Osteoblast (primary cell): ENCODE data around the gene AP4E1. TPM values are rescaled to one million over a fixed set of nuclear protein-coding genes. Genes with fewer than 3 reads are reported as not detected.

Experiments used
- DNase-seq: peaks from one replicate; pipeline ENCODE4 v3.0.0; 2011; ENCODE audit warnings: low spot score, mixed read lengths; ENCODE audit not compliant: insufficient read length; ENCODE audit errors: missing footprints
- H2AFZ ChIP-seq: 2 replicates; pipeline ENCODE4 v1.6.0; 2011; ENCODE audit warnings: mild to moderate bottlenecking, low read length
- H3K27ac ChIP-seq: 2 replicates; pipeline ENCODE4 v1.5.1; 2011; ENCODE audit warnings: mild to moderate bottlenecking, low read depth, low read length, moderate library complexity
- H3K27me3 ChIP-seq: 2 replicates; pipeline ENCODE4 v1.6.0; 2012; ENCODE audit warnings: mild to moderate bottlenecking, control low read depth, inconsistent platforms, low read length, moderate library complexity; ENCODE audit not compliant: insufficient read depth
- H3K36me3 ChIP-seq: 2 replicates; pipeline ENCODE4 v1.5.1; 2011; ENCODE audit warnings: mild to moderate bottlenecking, low read length, control low read depth, moderate library complexity; ENCODE audit not compliant: insufficient read depth
- H3K4me1 ChIP-seq: 2 replicates; pipeline ENCODE4 v1.5.1; 2011; ENCODE audit warnings: mild to moderate bottlenecking, low read length, control low read depth, moderate library complexity; ENCODE audit not compliant: insufficient read depth
- H3K4me2 ChIP-seq: 2 replicates; pipeline ENCODE4 v1.6.0; 2011; ENCODE audit warnings: mild to moderate bottlenecking, low read length; ENCODE audit not compliant: insufficient read depth
- H3K4me3 ChIP-seq: fragments of 200-600 bp; sonication (generic); 3 replicates; pipeline ENCODE4 v1.5.1; 2012; ENCODE audit warnings: mild to moderate bottlenecking, low read length, inconsistent platforms; ENCODE audit not compliant: insufficient read depth
- H3K79me2 ChIP-seq: 2 replicates; pipeline ENCODE4 v1.6.0; 2012; ENCODE audit warnings: mild to moderate bottlenecking, low read length, control low read depth, inconsistent platforms; ENCODE audit not compliant: insufficient read depth
- H3K9me3 ChIP-seq: 2 replicates; pipeline ENCODE4 v1.5.1; 2011; ENCODE audit warnings: low read depth, low read length, control low read depth
- H4K20me1 ChIP-seq: 2 replicates; pipeline ENCODE4 v1.6.0; 2012; ENCODE audit warnings: mild to moderate bottlenecking, low read length, control low read depth; ENCODE audit not compliant: insufficient read depth
- CTCF ChIP-seq: IDR thresholded peaks from 2 replicates; pipeline ENCODE4 v1.5.1; 2011; ENCODE audit warnings: mild to moderate bottlenecking, low read depth, low read length, moderate library complexity; ENCODE audit errors: extremely low read depth
- total RNA-seq: library from RNA; depleted of rRNA; stranded (reverse); fragments of >200 nt; gene quantifications from 2 replicates; pipeline ENCODE4 v1.2.3, GENCODE V29; 2012

Gene AP4E1
- 19.2 and 23.3 TPM in 2 replicates for total RNA-seq

- Histone ChIP-seq H3K79me2 (peaks cover 21% of the 10 kb centered on the region), H3K27ac (peak within 1 kb of the TSS; percentile 77), H3K36me3 (peaks cover 7% of the 10 kb centered on the region), H2AFZ (peak within 1 kb of the TSS; percentile 92), H3K4me1 (peaks cover 28% of the 10 kb centered on the region), H3K9me3 (no peaks in the 10 kb centered on the region), H3K4me3 (peak within 1 kb of the TSS; percentile 89), H3K4me2 (peak within 1 kb of the TSS; percentile 98), H3K27me3 (no peaks in the 10 kb centered on the region), H4K20me1 (no peaks in the 10 kb centered on the region)
- peak; percentile 95 for DNase-seq
- TF ChIP-seq CTCF: peak; percentile 84
Observed at GRCh38 chr15:50908209-50909009, at the start of gene AP4E1. Gene AP4E1 (plus strand): TSS chr15:50908683. CDS start chr15:50908779, 96 bp downstream.

- Histone ChIP-seq H3K4me2 (no peak overlapping the region), H3K27me3 (peaks cover 4% of the 10 kb centered on the region), H3K27ac (no peak overlapping the region), H2AFZ (no peak overlapping the region), H3K4me1 (no peaks in the 10 kb centered on the region), H3K36me3 (no peaks in the 10 kb centered on the region), H3K79me2 (no peaks in the 10 kb centered on the region), H3K4me3 (no peak overlapping the region), H3K9me3 (no peaks in the 10 kb centered on the region), H4K20me1 (no peaks in the 10 kb centered on the region)
- DNase-seq: no peak
- no peak for TF ChIP-seq CTCF
Observed at GRCh38 chr15:50860824-50861223, 47.7 kb upstream of the AP4E1 start.

GRCh38 chr15:50862553-50862952 lies 45.9 kb upstream of the AP4E1 start:
- no peak overlapping the region for H3K4me3 ChIP-seq
- H3K4me1 ChIP-seq: no peaks in the 10 kb centered on the region
- no peaks in the 10 kb centered on the region for H3K27me3 ChIP-seq
- H3K36me3 ChIP-seq: no peaks in the 10 kb centered on the region
- no peak overlapping the region for H3K27ac ChIP-seq
- no peak overlapping the region for H2AFZ ChIP-seq
- H3K9me3 ChIP-seq: no peaks in the 10 kb centered on the region
- no peak for DNase-seq
- H3K4me2 ChIP-seq: no peak overlapping the region
- no peaks in the 10 kb centered on the region for H3K79me2 ChIP-seq
- TF ChIP-seq CTCF: no peak
- no peaks in the 10 kb centered on the region for H4K20me1 ChIP-seq

- H3K27me3 ChIP-seq: no peaks in the 10 kb centered on the region
- peak overlapping the region; percentile 26 for H3K4me2 ChIP-seq
- H2AFZ ChIP-seq: peak overlapping the region; percentile 48
- H3K79me2 ChIP-seq: no peaks in the 10 kb centered on the region
- no peaks in the 10 kb centered on the region for H3K4me1 ChIP-seq
- no peaks in the 10 kb centered on the region for H3K36me3 ChIP-seq
- H4K20me1 ChIP-seq: no peaks in the 10 kb centered on the region
- no peak overlapping the region for H3K27ac ChIP-seq
- no peaks in the 10 kb centered on the region for H3K9me3 ChIP-seq
- TF ChIP-seq CTCF: no peak
- H3K4me3 ChIP-seq: no peak overlapping the region
- DNase-seq: no peak
Observed at GRCh38 chr15:50864873-50865272, 43.6 kb upstream of the AP4E1 start.
